RWPE1 (cell line): ENCODE data around the gene POU2F1.

Experiments
- CTCF ChIA-PET: fragments of 350-600 bp; sonication (Branson Sonifier 250); formaldehyde crosslinking; extraction: SDS; loops from one replicate; lab custom pipeline; 2021; lab: Yijun Ruan, JAX
- POLR2A ChIA-PET: fragments of 400-600 bp; formaldehyde crosslinking; extraction: SDS; loops from one replicate; lab custom pipeline; 2020; ENCODE audit warnings: antibody characterized with exemption; ENCODE audit not compliant: low non-redundant PET; lab: Yijun Ruan, JAX
- DNase-seq: peaks from one replicate; pipeline ENCODE4 v3.0.0; 2012; ENCODE audit warnings: low spot score
- H3K27ac ChIP-seq: fragments of 450-650 bp; 2 replicates; pipeline ENCODE4 v1.5.1; 2017
- TF ChIP-seq, protein P1 (sequence below): fragments of 450-650 bp; conservative IDR thresholded peaks from 2 replicates; pipeline ENCODE4 v1.5.1; 2017; ENCODE audit warnings: low read depth, mild to moderate bottlenecking

The POU2F1 gene

DNA sequence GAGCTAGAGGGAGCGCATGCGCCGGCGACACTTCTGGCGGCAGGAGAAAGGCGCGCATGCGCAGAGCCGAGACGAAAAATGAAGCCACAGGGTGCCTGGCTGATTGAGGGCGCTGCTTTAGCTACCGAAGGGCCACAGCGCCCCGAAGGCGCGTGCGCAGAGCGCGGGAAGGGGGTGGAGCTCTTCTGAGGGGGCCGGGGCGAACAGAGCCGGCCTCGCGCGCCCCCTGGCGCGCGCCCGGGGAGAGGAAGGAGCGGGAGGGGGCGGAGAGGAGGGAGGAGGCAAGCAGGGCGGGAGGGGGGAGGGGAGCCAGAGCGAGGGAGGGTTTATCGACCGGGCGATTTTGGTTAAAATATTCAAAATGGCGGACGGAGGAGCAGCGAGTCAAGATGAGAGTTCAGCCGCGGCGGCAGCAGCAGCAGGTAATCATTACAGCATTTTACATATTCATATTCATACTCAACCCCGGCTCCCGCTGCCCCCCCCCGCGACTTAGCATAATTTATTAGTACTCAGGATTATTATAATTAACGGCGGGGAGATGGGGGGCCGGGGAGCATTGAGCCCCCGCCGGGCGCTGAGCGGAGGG is at the start of gene POU2F1:
Gene POU2F1, plus strand, starts transcription at position 350 of the 589 bp plus-strand sequence. Its CDS starts 12 bp downstream, at position 362.
- DNase-seq: peak; percentile 95
- H3K27ac ChIP-seq: peak within 1 kb of the TSS; percentile 97
- POLR2A ChIA-PET: interaction anchor here (0.6 to 1.0 kb wide), 2 partner anchors 12 to 57 kb away, joined by 3 to 4 read pairs; no protein-coding TSS in a partner anchor
- CTCF ChIA-PET: interaction anchor here (0.5 to 0.9 kb wide), 9 partner anchors 15 to 494 kb away, joined by 3 to 4 read pairs (median 3); no protein-coding TSS in a partner anchor
- TF ChIP-seq, protein P1, sequence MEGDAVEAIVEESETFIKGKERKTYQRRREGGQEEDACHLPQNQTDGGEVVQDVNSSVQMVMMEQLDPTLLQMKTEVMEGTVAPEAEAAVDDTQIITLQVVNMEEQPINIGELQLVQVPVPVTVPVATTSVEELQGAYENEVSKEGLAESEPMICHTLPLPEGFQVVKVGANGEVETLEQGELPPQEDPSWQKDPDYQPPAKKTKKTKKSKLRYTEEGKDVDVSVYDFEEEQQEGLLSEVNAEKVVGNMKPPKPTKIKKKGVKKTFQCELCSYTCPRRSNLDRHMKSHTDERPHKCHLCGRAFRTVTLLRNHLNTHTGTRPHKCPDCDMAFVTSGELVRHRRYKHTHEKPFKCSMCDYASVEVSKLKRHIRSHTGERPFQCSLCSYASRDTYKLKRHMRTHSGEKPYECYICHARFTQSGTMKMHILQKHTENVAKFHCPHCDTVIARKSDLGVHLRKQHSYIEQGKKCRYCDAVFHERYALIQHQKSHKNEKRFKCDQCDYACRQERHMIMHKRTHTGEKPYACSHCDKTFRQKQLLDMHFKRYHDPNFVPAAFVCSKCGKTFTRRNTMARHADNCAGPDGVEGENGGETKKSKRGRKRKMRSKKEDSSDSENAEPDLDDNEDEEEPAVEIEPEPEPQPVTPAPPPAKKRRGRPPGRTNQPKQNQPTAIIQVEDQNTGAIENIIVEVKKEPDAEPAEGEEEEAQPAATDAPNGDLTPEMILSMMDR: peak; percentile 81

DNA sequence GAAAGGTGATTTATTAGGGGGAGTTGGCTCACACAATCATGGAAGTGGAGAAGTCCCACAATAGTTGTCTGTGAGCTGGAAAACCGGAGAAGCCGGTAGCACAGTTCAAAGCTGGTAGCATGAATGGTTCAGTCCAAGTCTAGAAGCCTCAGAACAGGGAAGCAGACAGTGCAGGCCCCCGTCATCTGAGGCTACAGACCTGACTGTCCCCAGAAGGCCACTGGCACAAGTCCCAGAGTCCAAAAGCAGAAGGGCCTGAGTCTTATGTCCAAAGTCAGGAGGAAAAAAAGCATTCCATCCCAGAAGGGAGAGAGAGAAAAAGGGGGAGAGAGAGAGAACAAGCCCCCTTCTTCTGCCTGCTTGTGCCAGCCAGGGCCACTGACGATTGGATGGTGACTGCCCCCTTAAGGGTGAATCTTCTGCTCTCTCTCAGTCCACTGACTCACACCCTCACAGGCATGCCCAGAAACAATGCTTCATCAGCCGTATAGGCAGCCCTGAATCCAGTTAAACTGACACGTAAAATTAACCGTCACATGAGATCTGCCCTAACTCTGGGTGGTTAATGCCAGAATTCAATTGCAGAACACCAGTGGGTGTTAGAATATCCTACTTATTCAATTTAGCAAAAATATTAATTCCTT is 49.3 kb upstream of the POU2F1 start:
- ChIA-PET POLR2A (no interaction called here), CTCF (no interaction called here)
- DNase-seq: no peak
- TF ChIP-seq, protein P1: no peak
- H3K27ac ChIP-seq: no peak overlapping the region

DNA sequence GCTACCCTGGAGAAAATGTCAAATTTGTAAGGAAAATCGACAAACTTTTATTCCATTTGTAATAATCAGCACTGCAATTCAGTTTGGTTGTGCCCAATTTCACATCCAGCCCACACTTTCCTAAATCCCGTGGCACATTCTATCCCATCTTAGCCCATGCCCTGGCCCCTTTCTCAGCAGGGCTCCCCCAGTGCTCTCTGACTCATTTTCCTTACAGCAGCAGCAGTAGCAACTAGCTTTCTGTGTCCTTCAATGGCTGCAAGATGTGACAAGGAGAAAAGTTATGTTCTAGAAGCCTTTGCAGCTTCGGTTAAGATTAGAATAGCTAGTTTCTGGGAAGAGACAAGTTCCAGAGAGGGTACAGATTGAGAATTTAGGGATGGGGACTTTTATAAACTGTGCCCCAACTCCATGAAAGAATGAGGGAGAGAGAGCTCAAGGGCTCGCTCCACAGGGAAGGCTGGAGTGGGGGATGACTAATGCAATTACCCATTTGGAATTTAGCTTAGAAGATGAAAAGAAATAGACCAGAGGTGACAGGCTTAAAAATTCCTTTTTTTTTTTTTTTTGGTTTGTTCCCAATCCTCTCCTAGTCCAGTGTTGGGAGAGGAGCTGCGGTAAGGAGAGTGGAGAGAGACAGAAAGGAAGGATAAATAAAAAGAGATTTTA is 47.0 kb upstream of the POU2F1 start:
- CTCF ChIA-PET: interaction anchor here (0.6 to 0.8 kb wide), 2 partner anchors 114 to 264 kb away, joined by 3 to 5 read pairs; no protein-coding TSS in a partner anchor
- TF ChIP-seq, protein P1: no peak
- H3K27ac ChIP-seq: no peak overlapping the region
- POLR2A ChIA-PET: no interaction called here
- DNase-seq: no peak

DNA sequence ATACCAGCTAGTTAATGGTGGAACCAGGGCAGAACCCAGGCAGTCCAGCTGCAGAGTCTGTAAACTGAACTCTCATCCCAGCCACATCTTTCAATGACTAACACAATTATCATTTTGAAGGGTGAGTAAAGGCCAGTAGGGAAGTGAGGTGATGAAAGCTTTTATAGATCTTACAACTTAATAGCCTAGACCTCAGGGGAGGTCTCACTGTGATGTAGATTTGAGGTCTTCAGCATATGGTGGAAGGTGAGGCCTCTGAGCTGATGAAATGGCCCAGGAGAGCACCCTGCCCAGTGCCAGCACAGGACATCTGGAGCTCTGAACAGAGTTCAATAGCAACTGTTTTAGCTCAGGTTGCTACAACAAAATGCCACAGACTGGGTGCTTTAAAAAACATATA is 44.8 kb upstream of the POU2F1 start:
- no peak overlapping the region for H3K27ac ChIP-seq
- ChIA-PET POLR2A (no interaction called here), CTCF (interaction anchor here (0.6 kb wide), 1 partner anchor 47 kb away, joined by 7 read pairs; no protein-coding TSS in a partner anchor)
- TF ChIP-seq, protein P1: no peak
- DNase-seq: no peak

DNA sequence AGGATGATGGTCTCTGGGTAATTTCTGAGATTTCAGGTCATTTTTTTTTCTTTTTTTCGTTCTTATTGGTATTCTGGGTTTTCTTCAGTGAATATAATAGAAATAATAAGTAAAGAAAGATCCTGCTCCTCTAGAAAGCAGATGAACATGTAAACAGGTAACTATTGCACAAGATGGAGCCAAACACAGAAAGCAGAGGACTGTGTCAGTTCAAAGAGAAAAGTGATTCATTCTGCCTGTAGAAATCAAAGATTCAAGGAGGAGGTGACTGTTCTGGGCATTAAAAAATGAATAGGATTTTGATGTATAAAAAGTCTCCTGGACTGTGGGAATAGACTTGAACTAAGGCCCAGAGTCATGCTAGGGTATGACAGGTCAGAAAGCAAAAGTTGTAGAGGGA is 41.9 kb upstream of the POU2F1 start:
- TF ChIP-seq, protein P1: no peak
- ChIA-PET POLR2A (no interaction called here), CTCF (no interaction called here)
- H3K27ac ChIP-seq: no peak overlapping the region
- DNase-seq: no peak

DNA sequence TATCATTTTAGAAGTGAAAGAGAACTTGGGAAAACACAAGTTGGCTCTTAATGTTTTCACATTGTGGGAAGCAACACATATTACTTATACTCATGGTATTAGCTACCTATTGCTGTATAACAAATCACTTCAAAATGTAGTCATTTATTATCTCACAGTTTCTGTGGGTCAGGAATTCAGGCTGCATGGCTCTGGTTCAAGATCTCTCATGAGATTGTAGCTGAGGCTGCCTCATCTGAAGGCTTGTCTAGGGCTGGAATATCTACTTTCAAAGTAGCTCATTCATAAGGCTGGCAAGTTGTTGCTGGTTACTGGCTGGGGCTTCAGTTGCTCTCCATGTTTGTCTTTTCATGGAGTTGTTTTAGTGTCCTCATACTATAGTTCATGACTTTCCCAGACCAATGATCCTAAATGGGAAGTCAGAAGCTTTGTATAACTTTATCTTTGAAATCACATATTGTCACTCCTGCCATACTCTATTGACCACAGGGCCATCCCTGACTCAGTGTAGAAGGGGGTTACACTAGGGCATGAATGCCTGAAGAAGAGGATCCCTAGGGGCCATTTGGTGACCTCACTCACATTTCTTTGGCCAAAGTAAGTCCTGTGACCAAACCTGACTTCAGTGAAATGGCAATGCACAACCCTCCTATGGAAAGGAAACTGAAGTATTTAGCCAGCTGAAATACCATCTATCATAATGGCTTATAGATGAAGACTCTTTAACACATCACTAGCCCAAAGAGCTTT is 37.9 kb upstream of the POU2F1 start:
- H3K27ac ChIP-seq: no peak overlapping the region
- TF ChIP-seq, protein P1: no peak
- POLR2A ChIA-PET: no interaction called here
- CTCF ChIA-PET: no interaction called here
- DNase-seq: no peak
